ENCODE measurements around the gene FGF7.

The FGF7 gene

DNA sequence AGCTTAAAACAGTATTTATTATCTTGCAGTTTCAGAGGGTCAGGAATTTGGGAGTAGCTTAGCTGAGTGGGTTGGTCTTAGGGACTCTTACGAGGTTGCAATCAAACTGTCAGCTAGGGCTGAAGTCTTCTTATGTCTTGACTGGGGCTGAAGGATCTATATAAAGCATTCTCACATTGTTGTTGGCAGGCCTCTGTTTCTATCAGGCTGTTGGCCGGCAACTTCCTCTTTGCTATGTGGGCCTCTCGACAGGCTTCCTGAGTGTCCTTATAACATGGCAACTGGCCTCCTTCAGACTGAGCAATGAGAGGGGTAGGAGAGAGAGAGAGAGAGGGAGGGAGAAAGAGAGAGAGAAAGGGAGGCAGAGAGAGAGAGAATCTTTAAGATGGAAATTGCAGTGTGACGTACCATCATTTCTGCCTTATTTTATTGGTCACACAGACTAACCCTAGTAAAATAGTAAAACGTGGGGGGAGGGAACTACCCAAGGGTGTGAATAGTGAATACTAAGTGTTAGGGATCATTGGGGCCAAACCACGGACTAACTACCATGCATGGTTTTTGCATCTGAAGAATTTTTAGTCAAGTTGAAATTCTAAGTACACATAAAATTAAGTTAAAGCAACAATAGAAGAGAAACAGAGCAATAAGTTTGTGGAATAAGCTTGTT, 16.1 kb downstream of the FGF7 start:
- DNase-seq (ENCODE audit: low read depth, low spot score), result no peak
- Histone ChIP-seq H3K36me3 (ENCODE audit: control insufficient read depth, insufficient read depth, low read length) (no peaks in the 10 kb centered on the region), H3K4me3 (ENCODE audit: low read length) (no peak overlapping the region), H3K27ac (ENCODE audit: low read length) (no peak overlapping the region), H3K9me3 (ENCODE audit: control insufficient read depth, insufficient read depth, low read length) (no peaks in the 10 kb centered on the region), H3K4me1 (ENCODE audit: control insufficient read depth, insufficient read depth, low read length) (no peaks in the 10 kb centered on the region), H3K27me3 (ENCODE audit: control insufficient read depth, insufficient read depth, low read length) (no peaks in the 10 kb centered on the region)
- no CpG with 5 or more reads among the region's 6 CpGs for WGBS (ENCODE audit: insufficient coverage, insufficient read length)

DNA sequence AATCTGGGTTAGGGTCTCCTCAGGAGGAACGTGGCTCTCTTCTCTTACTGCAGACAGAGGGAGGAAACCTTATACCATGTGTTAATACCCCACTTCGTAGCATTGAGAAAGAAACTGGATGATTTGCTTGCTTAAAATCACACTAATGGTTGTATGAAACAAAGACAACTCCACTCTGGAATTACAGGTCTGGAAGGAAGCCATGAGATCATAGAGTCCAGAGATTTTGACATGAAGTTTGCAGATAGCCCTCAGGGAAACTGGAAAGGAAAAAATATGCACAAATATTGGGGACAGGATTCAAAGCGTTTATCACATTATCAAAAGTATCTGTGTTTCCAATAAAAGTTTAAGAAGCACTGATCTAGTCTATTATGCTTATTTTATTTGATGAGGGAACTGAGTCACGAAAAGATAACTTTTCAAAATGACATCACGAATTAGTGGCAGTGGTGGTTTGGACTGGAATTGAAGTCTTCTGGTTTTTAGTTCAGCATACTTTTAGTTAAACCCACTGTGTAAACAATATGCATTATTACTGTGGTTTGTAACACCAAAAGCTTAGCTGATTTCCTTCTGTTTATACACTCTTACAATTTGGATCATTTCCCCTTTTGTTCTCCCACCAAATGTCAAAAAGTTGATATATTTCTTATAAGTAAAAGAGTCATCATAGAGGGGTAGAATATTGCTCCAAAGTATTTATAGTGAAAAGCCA, 16.8 kb downstream of the FGF7 start:
- no peak overlapping the region for H3K27ac ChIP-seq (ENCODE audit: low read length)

GRCh38 chr15:49441356-49441755, 18.3 kb downstream of the FGF7 start:
- H3K27me3 ChIP-seq (ENCODE audit: control insufficient read depth, insufficient read depth, low read length), result no peaks in the 10 kb centered on the region
- no peak overlapping the region for H3K27ac ChIP-seq (ENCODE audit: low read length)
- H3K4me3 ChIP-seq (ENCODE audit: low read length), result no peak overlapping the region

More for the DNA sequence above, 16.8 kb downstream of the FGF7 start:
- H3K4me1 ChIP-seq (ENCODE audit: control insufficient read depth, insufficient read depth, low read length), result no peaks in the 10 kb centered on the region
- no peaks in the 10 kb centered on the region for H3K27me3 ChIP-seq (ENCODE audit: control insufficient read depth, insufficient read depth, low read length)
- H3K36me3 ChIP-seq (ENCODE audit: control insufficient read depth, insufficient read depth, low read length), result no peaks in the 10 kb centered on the region
- no peak for DNase-seq (ENCODE audit: low read depth, low spot score)
- WGBS (ENCODE audit: insufficient coverage, insufficient read length), result no CpG with 5 or more reads among the region's 5 CpGs
- H3K9me3 ChIP-seq (ENCODE audit: control insufficient read depth, insufficient read depth, low read length), result no peaks in the 10 kb centered on the region
- H3K4me3 ChIP-seq (ENCODE audit: low read length), result no peak overlapping the region

DNA sequence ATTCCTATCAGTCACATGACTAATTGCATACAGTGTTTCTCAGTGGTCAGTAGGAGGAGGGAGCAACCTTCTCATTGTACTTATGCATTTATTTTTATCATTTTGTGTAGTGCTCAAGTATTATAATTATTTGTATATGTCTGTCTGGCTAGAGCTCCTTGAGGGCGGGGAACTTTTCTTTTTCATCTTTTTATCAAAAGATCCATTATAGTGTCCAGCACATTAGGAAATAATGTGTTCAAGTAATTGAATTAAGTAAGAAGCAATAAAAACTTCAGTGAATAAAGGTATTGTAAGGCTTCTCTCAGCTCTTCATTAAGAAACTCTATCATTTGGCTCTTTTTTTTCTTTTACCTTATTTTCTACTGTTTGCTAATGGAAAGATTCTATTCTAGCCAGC, 18.8 kb downstream of the FGF7 start:
- no peaks in the 10 kb centered on the region for H3K27me3 ChIP-seq (ENCODE audit: control insufficient read depth, insufficient read depth, low read length)
- H3K4me1 ChIP-seq (ENCODE audit: control insufficient read depth, insufficient read depth, low read length), result no peaks in the 10 kb centered on the region
- no peaks in the 10 kb centered on the region for H3K9me3 ChIP-seq (ENCODE audit: control insufficient read depth, insufficient read depth, low read length)
- WGBS (ENCODE audit: insufficient coverage, insufficient read length), result no CpG with 5 or more reads among the region's 1 CpG
- DNase-seq (ENCODE audit: low read depth, low spot score), result no peak
- H3K27ac ChIP-seq (ENCODE audit: low read length), result no peak overlapping the region
- no peaks in the 10 kb centered on the region for H3K36me3 ChIP-seq (ENCODE audit: control insufficient read depth, insufficient read depth, low read length)
- H3K4me3 ChIP-seq (ENCODE audit: low read length), result no peak overlapping the region

More at GRCh38 chr15:49441356-49441755, 18.3 kb downstream of the FGF7 start:
- H3K9me3 ChIP-seq (ENCODE audit: control insufficient read depth, insufficient read depth, low read length), result no peaks in the 10 kb centered on the region
- no peaks in the 10 kb centered on the region for H3K36me3 ChIP-seq (ENCODE audit: control insufficient read depth, insufficient read depth, low read length)
- DNase-seq (ENCODE audit: low read depth, low spot score), result no peak
- H3K4me1 ChIP-seq (ENCODE audit: control insufficient read depth, insufficient read depth, low read length), result no peaks in the 10 kb centered on the region

- H3K27ac ChIP-seq (ENCODE audit: low read length), result no peak overlapping the region
- H3K27me3 ChIP-seq (ENCODE audit: control insufficient read depth, insufficient read depth, low read length), result no peaks in the 10 kb centered on the region
Observed at GRCh38 chr15:49452595-49452994, 29.6 kb downstream of the FGF7 start.

DNA sequence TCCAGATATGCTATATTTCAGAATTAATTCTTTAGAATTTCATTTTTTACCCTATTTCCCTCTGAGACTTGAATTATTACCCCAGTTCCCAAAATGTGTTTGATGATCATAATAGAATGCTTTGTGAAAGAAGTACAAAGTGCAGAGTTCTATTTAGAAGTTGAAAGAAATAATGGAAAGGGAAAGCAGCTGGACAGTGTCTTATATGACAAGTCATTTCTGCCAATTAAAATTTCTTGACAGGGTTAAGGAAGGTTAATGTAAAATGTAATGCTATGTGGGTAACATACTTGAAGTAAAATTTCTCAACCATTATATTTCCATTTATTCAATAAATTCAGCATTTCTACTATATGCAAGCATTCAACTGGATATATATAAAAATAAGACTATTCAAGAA, 33.1 kb downstream of the FGF7 start:
- DNase-seq (ENCODE audit: low read depth, low spot score), result no peak
- Histone ChIP-seq H3K27me3 (ENCODE audit: control insufficient read depth, insufficient read depth, low read length) (no peaks in the 10 kb centered on the region), H3K9me3 (ENCODE audit: control insufficient read depth, insufficient read depth, low read length) (no peaks in the 10 kb centered on the region), H3K36me3 (ENCODE audit: control insufficient read depth, insufficient read depth, low read length) (no peaks in the 10 kb centered on the region), H3K4me3 (ENCODE audit: low read length) (no peak overlapping the region), H3K4me1 (ENCODE audit: control insufficient read depth, insufficient read depth, low read length) (no peaks in the 10 kb centered on the region), H3K27ac (ENCODE audit: low read length) (no peak overlapping the region)

More at GRCh38 chr15:49452595-49452994, 29.6 kb downstream of the FGF7 start:
- Histone ChIP-seq H3K9me3 (ENCODE audit: control insufficient read depth, insufficient read depth, low read length) (no peaks in the 10 kb centered on the region), H3K4me3 (ENCODE audit: low read length) (no peak overlapping the region), H3K4me1 (ENCODE audit: control insufficient read depth, insufficient read depth, low read length) (no peaks in the 10 kb centered on the region), H3K36me3 (ENCODE audit: control insufficient read depth, insufficient read depth, low read length) (no peaks in the 10 kb centered on the region)
- WGBS (ENCODE audit: insufficient coverage, insufficient read length), result no CpG with 5 or more reads among the region's 1 CpG
- no peak for DNase-seq (ENCODE audit: low read depth, low spot score)

- DNase-seq (ENCODE audit: low read depth, low spot score), result no peak
- no CpG with 5 or more reads among the region's 2 CpGs for WGBS (ENCODE audit: insufficient coverage, insufficient read length)
- no peaks in the 10 kb centered on the region for H3K36me3 ChIP-seq (ENCODE audit: control insufficient read depth, insufficient read depth, low read length)
- no peaks in the 10 kb centered on the region for H3K4me1 ChIP-seq (ENCODE audit: control insufficient read depth, insufficient read depth, low read length)
- H3K27ac ChIP-seq (ENCODE audit: low read length), result no peak overlapping the region
- H3K27me3 ChIP-seq (ENCODE audit: control insufficient read depth, insufficient read depth, low read length), result no peaks in the 10 kb centered on the region
- H3K9me3 ChIP-seq (ENCODE audit: control insufficient read depth, insufficient read depth, low read length), result no peaks in the 10 kb centered on the region
- H3K4me3 ChIP-seq (ENCODE audit: low read length), result no peak overlapping the region
Observed at GRCh38 chr15:49458145-49458544, 35.1 kb downstream of the FGF7 start.

GRCh38 chr15:49460411-49460941, 37.4 kb downstream of the FGF7 start:
- Histone ChIP-seq H3K27me3 (ENCODE audit: control insufficient read depth, insufficient read depth, low read length) (no peaks in the 10 kb centered on the region), H3K27ac (ENCODE audit: low read length) (no peak overlapping the region), H3K4me1 (ENCODE audit: control insufficient read depth, insufficient read depth, low read length) (no peaks in the 10 kb centered on the region), H3K9me3 (ENCODE audit: control insufficient read depth, insufficient read depth, low read length) (no peaks in the 10 kb centered on the region), H3K36me3 (ENCODE audit: control insufficient read depth, insufficient read depth, low read length) (no peaks in the 10 kb centered on the region), H3K4me3 (ENCODE audit: low read length) (no peak overlapping the region)
- no CpG with 5 or more reads among the region's 2 CpGs for WGBS (ENCODE audit: insufficient coverage, insufficient read length)
- no peak for DNase-seq (ENCODE audit: low read depth, low spot score)

GRCh38 chr15:49462232-49462844, 39.3 kb downstream of the FGF7 start:
- WGBS (ENCODE audit: insufficient coverage, insufficient read length), result no CpG with 5 or more reads among the region's 2 CpGs
- H3K9me3 ChIP-seq (ENCODE audit: control insufficient read depth, insufficient read depth, low read length), result no peaks in the 10 kb centered on the region
- DNase-seq (ENCODE audit: low read depth, low spot score), result no peak
- H3K27me3 ChIP-seq (ENCODE audit: control insufficient read depth, insufficient read depth, low read length), result no peaks in the 10 kb centered on the region
- H3K4me3 ChIP-seq (ENCODE audit: low read length), result no peak overlapping the region
- H3K4me1 ChIP-seq (ENCODE audit: control insufficient read depth, insufficient read depth, low read length), result no peaks in the 10 kb centered on the region
- no peaks in the 10 kb centered on the region for H3K36me3 ChIP-seq (ENCODE audit: control insufficient read depth, insufficient read depth, low read length)
- H3K27ac ChIP-seq (ENCODE audit: low read length), result no peak overlapping the region

DNA sequence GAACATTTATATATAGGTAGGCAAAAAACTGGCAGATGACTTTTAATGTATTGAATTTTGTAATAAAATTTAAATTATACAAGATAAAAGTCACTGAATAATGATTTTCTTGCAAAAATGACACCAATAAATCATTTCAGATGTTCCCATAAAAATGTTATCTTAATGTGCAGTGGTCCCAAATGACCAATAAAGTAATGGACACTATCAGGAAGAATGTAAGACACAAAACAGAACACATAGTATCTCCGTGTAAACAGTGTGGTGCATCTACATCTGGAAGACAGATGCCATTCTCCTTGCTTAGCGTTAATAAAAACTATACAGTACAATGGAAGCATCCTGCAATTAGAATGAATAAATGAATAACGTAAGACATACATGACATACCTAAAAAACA, 41.5 kb downstream of the FGF7 start:
- no peak for DNase-seq (ENCODE audit: low read depth, low spot score)
- Histone ChIP-seq H3K9me3 (ENCODE audit: control insufficient read depth, insufficient read depth, low read length) (no peaks in the 10 kb centered on the region), H3K27ac (ENCODE audit: low read length) (no peak overlapping the region), H3K4me1 (ENCODE audit: control insufficient read depth, insufficient read depth, low read length) (no peaks in the 10 kb centered on the region), H3K4me3 (ENCODE audit: low read length) (no peak overlapping the region), H3K36me3 (ENCODE audit: control insufficient read depth, insufficient read depth, low read length) (no peaks in the 10 kb centered on the region), H3K27me3 (ENCODE audit: control insufficient read depth, insufficient read depth, low read length) (no peaks in the 10 kb centered on the region)
- WGBS (ENCODE audit: insufficient coverage, insufficient read length), result no CpG with 5 or more reads among the region's 3 CpGs
